GM03348 (cell line): Measurements from ENCODE around the gene AKR1A1.
"Not testable (repeated sequence)": the region's sequence is repeated elsewhere in the genome, so short reads cannot be mapped to it uniquely, and the experiment has no call there.

Source experiments
- DNase-seq: peaks from one replicate; pipeline ENCODE4 v3.0.0; 2012; ENCODE audit warnings: low spot score

Gene AKR1A1

DNA sequence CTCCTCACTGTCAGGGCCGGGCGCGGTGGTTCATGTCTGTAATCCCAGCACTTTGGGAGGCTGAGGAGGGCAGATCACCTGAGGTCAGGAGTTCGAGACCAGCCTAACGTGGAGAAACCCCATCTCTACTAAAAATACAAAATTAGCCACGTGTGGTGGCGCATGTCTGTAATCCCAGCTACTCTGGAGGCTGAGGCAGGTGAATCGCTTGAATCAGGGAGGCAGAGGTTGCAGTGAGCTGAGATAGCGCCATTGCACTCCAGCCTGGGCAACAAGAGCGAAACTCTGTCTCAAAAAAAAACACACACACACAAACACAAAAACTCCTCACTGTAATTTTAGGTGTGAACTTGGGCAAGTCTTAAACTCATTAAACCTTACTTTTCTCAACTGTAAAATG, 26.7 kb upstream of the AKR1A1 start:
- DNase-seq: not testable (repeated sequence)

DNA sequence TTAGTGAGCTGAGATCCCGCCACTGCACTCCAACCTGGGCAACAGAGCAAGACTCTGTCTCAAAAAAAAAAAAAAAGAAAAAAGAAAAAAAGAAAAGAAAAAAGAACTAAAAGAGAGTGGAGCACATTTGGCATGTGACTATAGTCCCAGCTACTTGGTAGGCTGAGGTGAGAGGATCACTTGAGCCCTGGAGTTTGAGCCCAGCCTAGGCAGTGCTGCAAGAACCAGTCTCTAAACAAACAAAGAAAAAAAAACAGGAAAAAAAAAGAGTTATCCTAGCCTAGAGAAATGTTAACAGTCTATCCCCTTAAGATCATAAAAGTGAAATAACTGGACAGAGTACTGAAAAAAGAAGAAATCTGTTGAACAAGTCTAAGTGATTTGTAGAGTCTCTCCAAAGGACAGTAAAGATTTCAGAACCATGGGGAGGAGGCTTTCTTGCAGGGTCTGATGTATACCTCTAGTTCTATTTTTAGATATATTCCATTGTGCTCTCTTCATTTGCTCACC, 24.4 kb upstream of the AKR1A1 start:
- no peak for DNase-seq

DNA sequence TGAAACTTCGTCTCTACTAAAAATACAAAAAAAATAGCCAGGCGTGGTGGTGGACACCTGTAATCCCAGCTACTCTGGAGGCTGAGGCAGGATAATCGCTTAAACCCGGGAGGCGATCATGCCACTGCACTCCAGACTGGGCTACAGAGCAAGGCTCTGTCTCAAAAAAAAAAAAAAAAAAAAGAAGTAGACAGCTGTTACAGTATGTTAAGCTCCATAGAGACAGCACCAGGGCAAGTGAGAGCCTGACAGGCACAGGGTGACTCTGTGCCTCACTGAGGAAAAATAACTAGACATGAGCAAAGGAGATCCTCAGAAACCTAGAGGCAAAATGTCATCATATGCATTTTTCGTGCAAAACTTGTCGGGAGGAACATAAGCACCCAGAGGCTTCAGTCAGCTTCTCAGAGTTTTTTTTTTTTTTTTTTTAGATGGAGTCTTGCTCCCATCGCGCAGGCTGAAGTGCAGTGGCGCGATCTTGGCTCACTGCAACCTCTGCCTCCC, 19.9 kb upstream of the AKR1A1 start:
- DNase-seq: no peak

DNA sequence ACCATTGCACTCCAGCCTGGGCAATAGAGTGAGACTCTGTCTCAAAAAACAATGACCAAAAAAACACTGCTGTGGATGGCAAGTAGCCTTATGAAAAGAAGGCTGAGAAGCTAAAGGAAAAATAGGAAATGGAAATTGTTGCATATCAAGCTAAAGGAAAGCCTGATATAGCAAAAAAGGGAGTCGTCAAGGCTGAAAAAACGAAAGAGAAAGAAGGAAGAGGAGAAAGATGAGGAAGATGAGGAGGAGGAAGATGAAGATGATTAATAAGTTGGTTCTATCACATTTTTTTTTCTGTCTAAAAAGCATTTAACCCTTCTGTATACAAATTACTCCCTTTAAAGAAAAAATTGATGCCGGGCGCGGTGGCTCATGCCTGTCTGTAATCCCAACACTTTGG, 18.8 kb upstream of the AKR1A1 start:
- no peak for DNase-seq

DNA sequence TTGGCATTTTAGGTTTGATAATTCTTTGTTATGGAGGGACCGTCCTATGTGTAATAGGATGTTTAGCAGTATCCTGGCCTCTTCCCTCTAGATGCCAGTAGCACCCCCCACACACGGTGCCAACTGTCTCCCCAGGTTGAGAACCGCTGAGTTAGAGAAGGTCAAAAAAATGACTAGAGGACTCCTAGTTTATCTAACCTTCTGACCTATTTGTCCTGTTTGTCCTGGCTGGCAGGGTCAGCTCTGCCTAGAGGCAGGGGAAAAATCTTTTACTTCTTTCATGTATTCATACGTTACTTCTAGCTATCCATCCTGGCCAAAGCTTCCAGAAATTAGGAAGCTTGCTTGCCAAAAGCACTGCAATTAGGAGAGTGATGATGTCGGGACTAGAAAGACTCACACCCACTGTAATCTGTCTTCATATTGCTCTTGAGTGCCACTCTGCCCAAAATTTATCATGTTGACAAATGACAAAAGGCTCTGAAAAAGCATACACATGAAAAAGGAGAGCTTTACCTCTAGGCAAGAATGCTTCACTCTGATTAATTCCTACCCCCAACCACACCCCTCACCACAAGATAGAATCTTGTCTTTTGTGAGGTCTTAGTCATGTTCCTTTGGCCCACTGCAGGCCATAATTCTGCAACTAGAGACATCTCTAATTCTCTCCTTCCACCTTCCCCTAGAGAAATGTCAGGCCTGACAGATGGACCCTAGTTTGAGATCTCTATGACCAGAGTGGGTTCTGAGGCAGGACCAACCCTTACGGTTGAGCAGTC, 14.4 kb upstream of the AKR1A1 start:
- no peak for DNase-seq

DNA sequence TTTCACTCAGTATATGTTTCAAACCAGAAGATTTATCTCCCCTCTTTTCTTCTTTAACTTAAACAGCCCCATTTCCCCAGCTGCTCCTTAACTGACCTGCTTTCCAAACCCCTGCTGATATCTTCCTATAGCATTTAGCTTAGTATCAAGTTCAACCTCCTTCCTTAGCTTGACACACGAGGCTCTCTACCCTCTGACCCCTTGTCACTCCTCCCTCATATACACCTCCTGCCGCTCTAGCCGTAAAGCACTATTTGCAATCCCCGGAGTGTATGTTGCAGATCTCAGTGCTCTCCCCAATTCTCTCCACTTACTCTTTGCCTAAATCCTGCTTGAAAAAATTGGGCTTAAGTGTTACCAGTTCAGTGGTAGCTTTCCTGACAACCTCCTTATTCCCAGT, 13.7 kb upstream of the AKR1A1 start:
- DNase-seq: no peak

GRCh38 chr1:45541193-45541592, 9.4 kb upstream of the AKR1A1 start:
- no peak for DNase-seq

DNA sequence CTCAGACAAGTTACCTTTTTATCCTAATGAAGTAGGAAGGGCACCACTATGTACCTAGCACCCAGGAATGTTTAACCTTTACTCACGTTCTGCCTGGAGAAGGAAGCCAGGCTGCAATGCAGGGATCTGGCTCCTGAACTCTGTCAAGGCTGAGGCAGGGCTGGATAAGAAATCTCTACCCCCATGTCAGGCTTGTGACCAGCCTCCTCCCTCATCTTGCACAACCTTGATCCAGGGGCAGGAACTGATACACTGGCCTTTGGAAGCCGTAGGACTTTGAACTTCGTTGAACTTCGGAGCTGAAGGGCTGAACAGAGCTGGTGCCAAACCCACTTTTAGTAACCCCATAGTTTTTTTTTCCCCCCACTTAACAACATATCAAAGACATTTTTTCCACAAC, 8.0 kb upstream of the AKR1A1 start:
- DNase-seq: no peak

GRCh38 chr1:45543581-45544417, 6.8 kb upstream of the AKR1A1 start:
- no peak for DNase-seq

GRCh38 chr1:45544530-45544929, 6.1 kb upstream of the AKR1A1 start:
- DNase-seq: no peak

DNA sequence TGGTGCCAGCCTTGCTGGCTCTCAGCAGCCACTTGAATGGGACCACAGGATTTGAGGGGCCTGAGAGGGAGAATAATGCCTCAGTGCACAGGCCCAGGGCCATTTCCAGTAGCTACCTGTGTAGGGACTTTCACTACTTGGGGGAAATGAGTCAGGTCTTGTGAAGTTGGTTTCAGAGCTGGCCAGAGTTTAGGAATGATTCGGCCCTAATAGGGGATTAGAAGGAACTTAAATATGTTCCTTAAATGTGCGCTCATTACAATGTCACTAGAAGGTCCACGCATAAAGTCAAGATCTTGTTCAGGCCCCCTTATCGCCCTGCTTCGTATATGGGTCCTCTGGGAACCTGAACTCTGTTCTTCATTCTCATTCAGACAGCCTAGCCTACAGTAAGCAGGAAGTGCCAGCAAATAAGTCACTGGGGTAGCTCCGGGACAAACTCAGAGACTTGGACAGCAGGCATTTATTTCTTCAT, 5.6 kb upstream of the AKR1A1 start:
- DNase-seq: no peak

GRCh38 chr1:45545553-45546310, 4.9 kb upstream of the AKR1A1 start:
- no peak for DNase-seq

DNA sequence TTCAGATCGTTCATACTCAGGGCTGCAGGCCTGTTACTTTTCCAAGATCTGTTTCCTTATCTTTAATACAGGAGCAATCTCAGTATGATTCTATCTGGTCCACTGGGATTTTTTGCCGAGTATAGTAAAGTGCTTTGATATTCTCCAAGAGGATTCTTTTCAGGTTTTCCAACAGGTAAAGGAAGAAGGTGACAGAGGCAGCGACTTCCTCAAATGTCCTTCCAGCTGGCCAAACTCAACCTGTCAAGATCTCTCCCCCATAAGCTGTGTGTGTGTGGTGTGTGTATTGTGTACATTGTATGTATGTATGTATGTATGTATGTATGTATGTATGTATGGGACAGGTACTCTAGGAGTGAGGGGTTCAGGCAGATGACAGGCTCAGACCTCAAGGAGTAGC, 1.1 kb downstream of the AKR1A1 start:
- DNase-seq: no peak

- DNase-seq: no peak
Measured at GRCh38 chr1:45552331-45552730, 1.7 kb downstream of the AKR1A1 start.

GRCh38 chr1:45554198-45554597, 3.6 kb downstream of the AKR1A1 start:
- no peak for DNase-seq

GRCh38 chr1:45557422-45557944, 6.9 kb downstream of the AKR1A1 start:
- no peak for DNase-seq

- no peak for DNase-seq
Measured at GRCh38 chr1:45563843-45564242, 13.2 kb downstream of the AKR1A1 start.

GRCh38 chr1:45566722-45567121, 16.1 kb downstream of the AKR1A1 start:
- DNase-seq: no peak

- DNase-seq: no peak
Measured at GRCh38 chr1:45567911-45568310, 17.3 kb downstream of the AKR1A1 start.

DNA sequence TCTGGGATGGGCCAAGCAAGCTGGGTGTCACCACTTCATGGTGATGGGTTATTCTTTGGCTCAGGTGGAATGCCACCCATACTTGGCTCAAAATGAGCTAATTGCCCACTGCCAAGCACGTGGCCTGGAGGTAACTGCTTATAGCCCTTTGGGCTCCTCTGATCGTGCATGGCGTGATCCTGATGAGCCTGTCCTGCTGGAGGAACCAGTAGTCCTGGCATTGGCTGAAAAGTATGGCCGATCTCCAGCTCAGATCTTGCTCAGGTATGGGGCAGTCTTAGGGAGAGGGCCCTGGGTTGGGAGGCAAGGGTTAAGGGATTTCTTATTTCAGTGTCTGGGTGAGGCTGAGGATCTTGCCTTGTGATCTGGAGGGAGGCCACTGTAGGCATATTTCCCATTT, 17.8 kb downstream of the AKR1A1 start:
- DNase-seq: no peak

- no peak for DNase-seq
Measured at GRCh38 chr1:45569571-45569961, 18.9 kb downstream of the AKR1A1 start.
